ENCODE results near the gene HERC4. TPM values are rescaled to one million over a fixed set of nuclear protein-coding genes. Genes with fewer than 3 reads are reported as not detected.

HERC4 gene
- total and polyA plus RNA-seq, 9 of the 15 experiments (the other 6 are each of a cell fraction or from before 2014, with no cell fraction given): 12.5 to 33.5 (median 22.8) TPM

DNA sequence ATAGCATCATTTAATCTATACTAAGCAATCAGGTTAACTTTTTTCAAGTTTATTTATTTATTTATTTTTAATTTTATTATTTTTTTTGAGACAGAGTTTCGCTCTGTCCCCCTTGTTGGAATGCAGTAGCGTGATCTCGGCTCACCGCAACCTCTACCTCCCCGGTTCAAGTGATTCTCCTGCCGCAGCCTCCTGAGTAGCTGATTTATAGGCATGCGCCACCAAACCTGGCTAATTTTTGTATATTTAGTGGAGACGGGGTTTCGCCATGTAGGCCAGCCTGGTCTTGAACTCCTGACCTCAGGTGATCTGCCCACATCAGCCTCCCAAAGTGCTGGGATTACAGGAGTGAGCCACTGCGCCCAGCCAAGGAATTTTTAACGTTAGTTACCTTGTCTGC lies 33.6 kb upstream of the HERC4 start:
- WGBS (ENCODE audit: insufficient coverage, low coverage, missing lambda C conversion rate): 5% methylated on average over 11 of the region's 11 CpGs
- no TSS peak for BruUV-seq (replicated peaks)
- no peak for DNase-seq (ENCODE audit: extremely low read depth in 1 of 4, low spot score in 3 of 4)
- H4K20me1 ChIP-seq (replicated peaks; ENCODE audit: control insufficient read depth, insufficient read depth, low read length): no peaks in the 10 kb centered on the region
- H3K9me3 ChIP-seq (replicated peaks; ENCODE audit: control insufficient read depth, insufficient read depth, low read depth, low read length): no peaks in the 10 kb centered on the region
- peaks cover 13 to 26% of the 10 kb centered on the region in 2 experiments; a peak in 4 of 5 replicates for H3K27me3 ChIP-seq (ENCODE audit: control insufficient read depth in 2 of 2, insufficient read depth in 2 of 2, low read length in 2 of 2)
- intact Hi-C loops (cut with micrococcal nuclease) (no loop called here), in situ Hi-C loops (cut with MboI) (no loop called here)
- H3K4me3 ChIP-seq: no peak overlapping the region
- H2AFZ ChIP-seq (ENCODE audit: low read depth, low read length): no peak overlapping the region
- H3K27ac ChIP-seq (ENCODE audit: extremely low read depth, low read depth, low read length): no peak overlapping the region
- H3K4me2 ChIP-seq (ENCODE audit: insufficient read depth, low read length): no peak overlapping the region
- H3K79me2 ChIP-seq (ENCODE audit: control insufficient read depth, insufficient read depth, low read length): no peaks in the 10 kb centered on the region
- H3K4me1 ChIP-seq (replicated peaks in 1 of 2; ENCODE audit: control insufficient read depth in 2 of 2, insufficient read depth in 2 of 2, low read length in 2 of 2): no peaks in the 10 kb centered on the region
- H3K9me1 ChIP-seq (ENCODE audit: control insufficient read depth, insufficient read depth, low read length): no peaks in the 10 kb centered on the region
- no peaks in the 10 kb centered on the region for H3K36me3 ChIP-seq (ENCODE audit: control insufficient read depth, insufficient read depth, low read length)
- TF ChIP-seq NFYB (IDR thresholded peaks at IDR 0.05; ENCODE audit: extremely low read depth, insufficient read length) (no peak), TBL1XR1 (IDR thresholded peaks at IDR 0.05; ENCODE audit: low read length in 2 of 2) (no peak), ZBTB43 (CRISPR knock-in tag; IDR thresholded peaks at IDR 0.05) (no peak), ATF3 (IDR thresholded peaks at IDR 0.05) (no peak), ATF3 (CRISPR knock-in tag; conservative IDR thresholded peaks at IDR 0.05) (no peak)
- TF ChIP-seq, protein P1, sequence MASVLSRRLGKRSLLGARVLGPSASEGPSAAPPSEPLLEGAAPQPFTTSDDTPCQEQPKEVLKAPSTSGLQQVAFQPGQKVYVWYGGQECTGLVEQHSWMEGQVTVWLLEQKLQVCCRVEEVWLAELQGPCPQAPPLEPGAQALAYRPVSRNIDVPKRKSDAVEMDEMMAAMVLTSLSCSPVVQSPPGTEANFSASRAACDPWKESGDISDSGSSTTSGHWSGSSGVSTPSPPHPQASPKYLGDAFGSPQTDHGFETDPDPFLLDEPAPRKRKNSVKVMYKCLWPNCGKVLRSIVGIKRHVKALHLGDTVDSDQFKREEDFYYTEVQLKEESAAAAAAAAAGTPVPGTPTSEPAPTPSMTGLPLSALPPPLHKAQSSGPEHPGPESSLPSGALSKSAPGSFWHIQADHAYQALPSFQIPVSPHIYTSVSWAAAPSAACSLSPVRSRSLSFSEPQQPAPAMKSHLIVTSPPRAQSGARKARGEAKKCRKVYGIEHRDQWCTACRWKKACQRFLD (CRISPR knock-in tag; IDR thresholded peaks at IDR 0.05): no peak
- ChIA-PET CTCF (ENCODE audit: low intra/inter-chr PET ratio) (no interaction called here), POLR2A (interaction anchor here (0.6 to 2.2 kb wide), 2 partner anchors 13 to 180 kb away, joined by 3 to 6 read pairs; no protein-coding TSS in a partner anchor)
- ATAC-seq: no peak
- H3K9ac ChIP-seq (ENCODE audit: insufficient read depth in 1 of 2, low read depth in 2 of 2, low read length in 2 of 2): no peak overlapping the region
- FAIRE-seq: no peak
